Measurements from ENCODE around the gene SLFN12L. TPM values are rescaled to one million over a fixed set of nuclear protein-coding genes. Genes with fewer than 3 reads are reported as not detected.

SLFN12L gene
- total RNA-seq, 1 experiment from 2014 or later = 0.13 TPM

DNA sequence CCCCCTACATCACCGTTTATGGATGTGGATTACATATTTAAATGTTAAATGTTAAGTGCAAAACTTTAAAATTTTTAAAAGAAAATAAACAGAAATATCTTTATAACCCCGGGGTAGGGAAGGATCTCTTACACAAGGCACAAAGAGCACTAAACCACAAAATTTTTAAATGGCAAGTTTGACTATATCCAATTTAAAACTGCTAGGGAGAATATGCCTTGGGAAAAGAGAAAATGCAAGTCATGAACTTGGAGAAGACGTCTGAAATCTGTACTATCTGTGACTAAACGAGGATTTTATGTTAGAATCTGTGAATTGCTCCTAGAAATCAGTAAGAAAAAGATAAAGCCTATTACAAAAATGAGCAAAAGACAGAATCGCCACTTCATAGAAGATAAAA lies 60.2 kb downstream of the SLFN12L start:
- ATAC-seq = no peak
- H3K27me3 Mint-ChIP-seq (ENCODE audit: low read depth) = peaks cover 91% of the 10 kb centered on the region
- POLR2A ChIA-PET = no interaction called here

More for the DNA sequence above, 60.2 kb downstream of the SLFN12L start:
- H3K27ac Mint-ChIP-seq = no peak overlapping the region
- TF ChIP-seq, protein P1, sequence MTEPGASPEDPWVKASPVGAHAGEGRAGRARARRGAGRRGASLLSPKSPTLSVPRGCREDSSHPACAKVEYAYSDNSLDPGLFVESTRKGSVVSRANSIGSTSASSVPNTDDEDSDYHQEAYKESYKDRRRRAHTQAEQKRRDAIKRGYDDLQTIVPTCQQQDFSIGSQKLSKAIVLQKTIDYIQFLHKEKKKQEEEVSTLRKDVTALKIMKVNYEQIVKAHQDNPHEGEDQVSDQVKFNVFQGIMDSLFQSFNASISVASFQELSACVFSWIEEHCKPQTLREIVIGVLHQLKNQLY (CRISPR knock-in tag; IDR thresholded peaks at IDR 0.05) = no peak
- TF ChIP-seq, protein P2, sequence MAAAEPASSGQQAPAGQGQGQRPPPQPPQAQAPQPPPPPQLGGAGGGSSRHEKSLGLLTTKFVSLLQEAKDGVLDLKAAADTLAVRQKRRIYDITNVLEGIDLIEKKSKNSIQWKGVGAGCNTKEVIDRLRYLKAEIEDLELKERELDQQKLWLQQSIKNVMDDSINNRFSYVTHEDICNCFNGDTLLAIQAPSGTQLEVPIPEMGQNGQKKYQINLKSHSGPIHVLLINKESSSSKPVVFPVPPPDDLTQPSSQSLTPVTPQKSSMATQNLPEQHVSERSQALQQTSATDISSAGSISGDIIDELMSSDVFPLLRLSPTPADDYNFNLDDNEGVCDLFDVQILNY (CRISPR knock-in tag; IDR thresholded peaks at IDR 0.05) = no peak
- TF ChIP-seq NFE2L1 (CRISPR knock-in tag; IDR thresholded peaks at IDR 0.05) (no peak), FOXP1 (CRISPR knock-in tag; IDR thresholded peaks at IDR 0.05; ENCODE audit: borderline replicate concordance) (no peak), RORB (CRISPR knock-in tag; IDR thresholded peaks at IDR 0.05) (no peak), SOX15 (CRISPR knock-in tag; IDR thresholded peaks at IDR 0.05) (no peak), SMAD3 (CRISPR knock-in tag; IDR thresholded peaks at IDR 0.05; ENCODE audit: borderline replicate concordance) (no peak), MXD4 (CRISPR knock-in tag; IDR thresholded peaks at IDR 0.05; ENCODE audit: borderline replicate concordance) (no peak), GABPB1 (CRISPR knock-in tag; IDR thresholded peaks at IDR 0.05) (no peak), ZNF121 (CRISPR knock-in tag; IDR thresholded peaks at IDR 0.05) (no peak), ZNF232 (CRISPR knock-in tag; IDR thresholded peaks at IDR 0.05) (no peak), FOXJ3 (CRISPR knock-in tag; IDR thresholded peaks at IDR 0.05; ENCODE audit: borderline replicate concordance) (no peak), IRF2 (CRISPR knock-in tag; IDR thresholded peaks at IDR 0.05; ENCODE audit: borderline replicate concordance, low read depth) (no peak)
- TF ChIP-seq, protein P3, sequence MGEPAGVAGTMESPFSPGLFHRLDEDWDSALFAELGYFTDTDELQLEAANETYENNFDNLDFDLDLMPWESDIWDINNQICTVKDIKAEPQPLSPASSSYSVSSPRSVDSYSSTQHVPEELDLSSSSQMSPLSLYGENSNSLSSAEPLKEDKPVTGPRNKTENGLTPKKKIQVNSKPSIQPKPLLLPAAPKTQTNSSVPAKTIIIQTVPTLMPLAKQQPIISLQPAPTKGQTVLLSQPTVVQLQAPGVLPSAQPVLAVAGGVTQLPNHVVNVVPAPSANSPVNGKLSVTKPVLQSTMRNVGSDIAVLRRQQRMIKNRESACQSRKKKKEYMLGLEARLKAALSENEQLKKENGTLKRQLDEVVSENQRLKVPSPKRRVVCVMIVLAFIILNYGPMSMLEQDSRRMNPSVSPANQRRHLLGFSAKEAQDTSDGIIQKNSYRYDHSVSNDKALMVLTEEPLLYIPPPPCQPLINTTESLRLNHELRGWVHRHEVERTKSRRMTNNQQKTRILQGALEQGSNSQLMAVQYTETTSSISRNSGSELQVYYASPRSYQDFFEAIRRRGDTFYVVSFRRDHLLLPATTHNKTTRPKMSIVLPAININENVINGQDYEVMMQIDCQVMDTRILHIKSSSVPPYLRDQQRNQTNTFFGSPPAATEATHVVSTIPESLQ (CRISPR knock-in tag; IDR thresholded peaks at IDR 0.05) = no peak
- TF ChIP-seq, protein P4, sequence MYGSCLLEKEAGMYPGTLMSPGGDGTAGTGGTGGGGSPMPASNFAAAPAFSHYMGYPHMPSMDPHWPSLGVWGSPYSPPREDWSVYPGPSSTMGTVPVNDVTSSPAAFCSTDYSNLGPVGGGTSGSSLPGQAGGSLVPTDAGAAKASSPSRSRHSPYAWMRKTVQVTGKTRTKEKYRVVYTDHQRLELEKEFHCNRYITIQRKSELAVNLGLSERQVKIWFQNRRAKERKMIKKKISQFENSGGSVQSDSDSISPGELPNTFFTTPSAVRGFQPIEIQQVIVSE (CRISPR knock-in tag; IDR thresholded peaks at IDR 0.05; ENCODE audit: borderline replicate concordance) = no peak
- TF ChIP-seq, protein P5, sequence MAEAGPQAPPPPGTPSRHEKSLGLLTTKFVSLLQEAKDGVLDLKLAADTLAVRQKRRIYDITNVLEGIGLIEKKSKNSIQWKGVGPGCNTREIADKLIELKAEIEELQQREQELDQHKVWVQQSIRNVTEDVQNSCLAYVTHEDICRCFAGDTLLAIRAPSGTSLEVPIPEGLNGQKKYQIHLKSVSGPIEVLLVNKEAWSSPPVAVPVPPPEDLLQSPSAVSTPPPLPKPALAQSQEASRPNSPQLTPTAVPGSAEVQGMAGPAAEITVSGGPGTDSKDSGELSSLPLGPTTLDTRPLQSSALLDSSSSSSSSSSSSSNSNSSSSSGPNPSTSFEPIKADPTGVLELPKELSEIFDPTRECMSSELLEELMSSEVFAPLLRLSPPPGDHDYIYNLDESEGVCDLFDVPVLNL (CRISPR knock-in tag; IDR thresholded peaks at IDR 0.05; ENCODE audit: borderline replicate concordance, low read depth) = no peak
- TF ChIP-seq, protein P6, sequence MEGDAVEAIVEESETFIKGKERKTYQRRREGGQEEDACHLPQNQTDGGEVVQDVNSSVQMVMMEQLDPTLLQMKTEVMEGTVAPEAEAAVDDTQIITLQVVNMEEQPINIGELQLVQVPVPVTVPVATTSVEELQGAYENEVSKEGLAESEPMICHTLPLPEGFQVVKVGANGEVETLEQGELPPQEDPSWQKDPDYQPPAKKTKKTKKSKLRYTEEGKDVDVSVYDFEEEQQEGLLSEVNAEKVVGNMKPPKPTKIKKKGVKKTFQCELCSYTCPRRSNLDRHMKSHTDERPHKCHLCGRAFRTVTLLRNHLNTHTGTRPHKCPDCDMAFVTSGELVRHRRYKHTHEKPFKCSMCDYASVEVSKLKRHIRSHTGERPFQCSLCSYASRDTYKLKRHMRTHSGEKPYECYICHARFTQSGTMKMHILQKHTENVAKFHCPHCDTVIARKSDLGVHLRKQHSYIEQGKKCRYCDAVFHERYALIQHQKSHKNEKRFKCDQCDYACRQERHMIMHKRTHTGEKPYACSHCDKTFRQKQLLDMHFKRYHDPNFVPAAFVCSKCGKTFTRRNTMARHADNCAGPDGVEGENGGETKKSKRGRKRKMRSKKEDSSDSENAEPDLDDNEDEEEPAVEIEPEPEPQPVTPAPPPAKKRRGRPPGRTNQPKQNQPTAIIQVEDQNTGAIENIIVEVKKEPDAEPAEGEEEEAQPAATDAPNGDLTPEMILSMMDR (IDR thresholded peaks at IDR 0.05) = no peak
- TF ChIP-seq, protein P7, sequence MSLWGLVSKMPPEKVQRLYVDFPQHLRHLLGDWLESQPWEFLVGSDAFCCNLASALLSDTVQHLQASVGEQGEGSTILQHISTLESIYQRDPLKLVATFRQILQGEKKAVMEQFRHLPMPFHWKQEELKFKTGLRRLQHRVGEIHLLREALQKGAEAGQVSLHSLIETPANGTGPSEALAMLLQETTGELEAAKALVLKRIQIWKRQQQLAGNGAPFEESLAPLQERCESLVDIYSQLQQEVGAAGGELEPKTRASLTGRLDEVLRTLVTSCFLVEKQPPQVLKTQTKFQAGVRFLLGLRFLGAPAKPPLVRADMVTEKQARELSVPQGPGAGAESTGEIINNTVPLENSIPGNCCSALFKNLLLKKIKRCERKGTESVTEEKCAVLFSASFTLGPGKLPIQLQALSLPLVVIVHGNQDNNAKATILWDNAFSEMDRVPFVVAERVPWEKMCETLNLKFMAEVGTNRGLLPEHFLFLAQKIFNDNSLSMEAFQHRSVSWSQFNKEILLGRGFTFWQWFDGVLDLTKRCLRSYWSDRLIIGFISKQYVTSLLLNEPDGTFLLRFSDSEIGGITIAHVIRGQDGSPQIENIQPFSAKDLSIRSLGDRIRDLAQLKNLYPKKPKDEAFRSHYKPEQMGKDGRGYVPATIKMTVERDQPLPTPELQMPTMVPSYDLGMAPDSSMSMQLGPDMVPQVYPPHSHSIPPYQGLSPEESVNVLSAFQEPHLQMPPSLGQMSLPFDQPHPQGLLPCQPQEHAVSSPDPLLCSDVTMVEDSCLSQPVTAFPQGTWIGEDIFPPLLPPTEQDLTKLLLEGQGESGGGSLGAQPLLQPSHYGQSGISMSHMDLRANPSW (CRISPR knock-in tag; conservative IDR thresholded peaks at IDR 0.05; ENCODE audit: low read depth) = no peak
- CTCF ChIA-PET = no interaction called here
- H3K4me3 Mint-ChIP-seq = no peak overlapping the region
- H3K36me3 Mint-ChIP-seq = no peaks in the 10 kb centered on the region
- H3K9me3 Mint-ChIP-seq = no peaks in the 10 kb centered on the region
- no peak for DNase-seq (ENCODE audit: low spot score)
- no peaks in the 10 kb centered on the region for H3K4me1 Mint-ChIP-seq

All from WTC11 (cell line).